T1000 (cell line): Measurements from ENCODE around the gene PLCB1.
"Not testable (repeated sequence)": the region's sequence is repeated elsewhere in the genome, so short reads cannot be mapped to it uniquely, and the experiment has no call there.

Experiments
- DNase-seq: peaks from one replicate; lab custom pipeline; 2025; ENCODE audit warnings: mixed read lengths; lab: John Stamatoyannopoulos, UW

The PLCB1 gene

DNA sequence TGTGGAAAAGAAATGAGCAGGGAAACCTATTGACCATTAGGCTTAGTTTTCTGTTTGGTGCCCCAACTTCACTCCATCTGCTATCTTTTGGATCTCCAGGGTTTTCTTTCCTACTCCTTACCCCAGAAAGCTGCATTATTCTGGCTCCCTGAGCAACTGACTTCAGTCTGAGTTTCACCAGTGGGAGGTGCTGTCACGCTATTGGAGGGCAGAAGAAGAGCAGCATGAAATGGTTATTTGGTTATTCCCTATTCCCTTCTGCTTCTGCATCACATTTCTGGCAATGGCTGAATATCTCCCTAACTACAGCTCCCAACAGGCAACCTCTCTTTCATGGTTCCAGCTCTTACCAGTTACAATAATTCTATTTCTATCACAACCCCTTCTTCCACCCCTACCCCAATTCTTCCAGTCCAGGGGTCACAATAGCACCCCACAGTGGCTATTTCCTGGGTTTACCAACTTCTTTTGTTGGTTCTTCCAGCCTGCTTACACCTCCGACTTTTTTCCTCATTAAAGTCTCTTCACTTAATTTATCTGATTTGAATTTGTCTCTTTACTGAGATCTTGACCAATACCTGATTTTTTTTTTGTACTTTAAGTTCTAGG is 311.5 kb downstream of the PLCB1 start:
- DNase-seq, result no peak

GRCh38 chr20:8447262-8448120 is 315.4 kb downstream of the PLCB1 start:
- no peak for DNase-seq

GRCh38 chr20:8449123-8449522 is 317.1 kb downstream of the PLCB1 start:
- no peak for DNase-seq

GRCh38 chr20:8454137-8454712 is 322.2 kb downstream of the PLCB1 start:
- DNase-seq, result peak; percentile 53

- no peak for DNase-seq
Measured at GRCh38 chr20:8456765-8457164, 324.7 kb downstream of the PLCB1 start.

GRCh38 chr20:8457978-8458377 is 325.9 kb downstream of the PLCB1 start:
- DNase-seq, result no peak

- no peak for DNase-seq
Measured at GRCh38 chr20:8461186-8461585, 329.1 kb downstream of the PLCB1 start.

GRCh38 chr20:8464368-8464767 is 332.3 kb downstream of the PLCB1 start:
- DNase-seq, result no peak

- not testable (repeated sequence) for DNase-seq
Measured at GRCh38 chr20:8466781-8467180, 334.7 kb downstream of the PLCB1 start.

- no peak for DNase-seq
Measured at GRCh38 chr20:8470156-8470555, 338.1 kb downstream of the PLCB1 start.

DNA sequence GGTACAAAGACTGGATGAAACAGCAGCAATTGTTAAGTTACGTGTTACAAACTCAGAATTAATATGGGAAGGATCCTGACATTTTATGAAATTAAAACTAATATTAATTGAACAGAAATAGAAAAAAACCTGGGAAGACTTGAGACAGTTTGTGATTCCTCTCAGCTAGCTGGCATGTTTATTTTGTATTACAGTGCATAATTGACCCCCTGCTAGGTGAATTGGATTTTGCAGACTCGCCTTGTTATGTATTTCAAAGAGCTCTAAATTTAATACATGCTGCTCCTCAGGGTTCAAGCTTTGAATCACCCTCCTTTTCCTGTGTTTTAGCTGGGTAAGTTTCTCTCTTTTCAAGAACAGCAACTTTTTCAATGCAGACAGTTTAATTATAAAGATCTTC is 339.4 kb downstream of the PLCB1 start:
- no peak for DNase-seq

- DNase-seq, result no peak
Measured at GRCh38 chr20:8473459-8473858, 341.4 kb downstream of the PLCB1 start.

DNA sequence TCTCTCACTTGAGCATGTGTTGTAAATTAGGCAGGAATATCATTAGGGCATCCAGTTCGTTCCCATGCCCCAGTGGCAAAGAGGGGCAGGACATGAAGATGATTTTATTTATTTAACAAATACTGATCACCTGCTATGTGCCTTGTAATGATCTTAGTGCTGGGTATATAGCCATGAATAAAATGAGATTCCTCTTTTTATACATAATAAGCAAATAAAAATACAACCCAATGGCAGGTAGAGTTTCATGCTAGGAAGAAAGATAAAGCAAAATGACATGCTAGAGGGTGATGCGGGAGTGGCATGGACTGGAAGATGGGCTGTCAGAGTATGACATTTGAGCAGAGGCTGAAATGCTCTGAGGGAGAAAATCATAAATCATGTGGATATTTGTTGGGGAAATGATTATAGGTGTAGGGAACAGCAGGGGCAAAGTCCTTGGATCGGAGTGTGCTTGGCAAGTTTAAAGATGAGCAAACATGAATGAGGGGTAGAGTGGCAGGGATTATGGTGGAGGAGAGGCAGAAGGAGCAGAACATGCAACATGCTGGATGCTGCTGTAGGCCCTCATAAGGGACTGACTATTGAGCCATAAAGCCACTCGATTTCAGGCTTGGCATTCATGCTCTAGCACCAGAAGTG is 342.1 kb downstream of the PLCB1 start:
- DNase-seq, result no peak

- no peak for DNase-seq
Measured at GRCh38 chr20:8476021-8476420, 344.0 kb downstream of the PLCB1 start.

DNA sequence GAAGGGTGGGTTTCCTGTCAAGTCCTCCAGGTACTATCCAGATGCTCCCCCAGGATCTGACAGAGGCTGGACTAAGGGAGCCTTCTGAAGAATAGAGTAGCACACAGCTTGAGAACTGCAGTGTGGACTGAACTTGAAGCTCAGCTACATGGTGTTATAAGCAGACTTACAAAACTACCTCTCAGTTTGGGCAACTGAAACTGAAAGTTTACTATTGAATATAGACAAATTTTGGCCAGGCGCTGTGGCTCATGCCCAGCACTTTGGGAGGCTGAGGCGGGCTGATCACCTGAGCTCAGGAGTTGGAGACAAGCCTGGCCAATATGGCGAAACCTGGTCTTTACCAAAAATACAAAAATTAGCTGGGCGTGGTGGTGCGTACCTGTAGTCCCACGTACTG is 348.5 kb downstream of the PLCB1 start:
- DNase-seq, result no peak

GRCh38 chr20:8487696-8488095 is 355.6 kb downstream of the PLCB1 start:
- DNase-seq, result no peak

DNA sequence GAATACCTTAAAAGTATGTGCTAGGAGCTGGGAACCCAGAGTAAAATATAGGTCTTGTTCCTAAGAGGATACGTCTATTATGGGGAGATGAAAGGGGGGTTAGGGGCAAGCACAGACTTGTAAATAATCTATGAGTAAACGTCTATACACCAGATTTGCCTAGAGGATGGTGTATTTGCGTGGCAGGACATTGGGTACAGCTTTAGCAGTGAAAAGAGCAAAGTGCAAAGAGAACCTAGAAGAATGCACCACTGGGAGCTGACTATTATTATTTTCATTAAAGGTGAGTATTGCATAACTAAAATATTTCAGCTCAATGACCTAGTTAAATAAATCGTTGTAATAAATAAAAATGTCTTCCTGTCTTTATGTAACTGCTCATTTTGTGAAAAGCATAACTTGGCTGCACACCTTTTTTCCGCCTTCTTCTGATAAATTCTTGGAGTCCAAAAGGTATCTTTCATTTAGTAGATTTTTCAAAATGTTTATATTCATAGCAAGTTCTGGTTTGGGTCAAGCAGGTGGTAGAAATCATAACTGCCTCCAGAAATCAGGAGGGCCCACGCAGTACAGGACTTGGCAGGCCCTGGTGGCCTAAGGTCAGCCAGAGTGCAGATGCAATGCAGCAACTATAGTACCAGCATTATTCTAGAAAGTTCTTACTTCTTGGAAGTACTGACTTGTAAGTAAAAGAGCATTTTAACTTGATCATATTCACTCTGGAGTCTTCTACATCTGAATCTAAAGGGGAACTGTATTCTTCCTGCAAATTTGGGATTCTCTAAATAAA is 357.2 kb downstream of the PLCB1 start:
- DNase-seq, result no peak

- DNase-seq, result no peak
Measured at GRCh38 chr20:8490076-8490830, 358.2 kb downstream of the PLCB1 start.

DNA sequence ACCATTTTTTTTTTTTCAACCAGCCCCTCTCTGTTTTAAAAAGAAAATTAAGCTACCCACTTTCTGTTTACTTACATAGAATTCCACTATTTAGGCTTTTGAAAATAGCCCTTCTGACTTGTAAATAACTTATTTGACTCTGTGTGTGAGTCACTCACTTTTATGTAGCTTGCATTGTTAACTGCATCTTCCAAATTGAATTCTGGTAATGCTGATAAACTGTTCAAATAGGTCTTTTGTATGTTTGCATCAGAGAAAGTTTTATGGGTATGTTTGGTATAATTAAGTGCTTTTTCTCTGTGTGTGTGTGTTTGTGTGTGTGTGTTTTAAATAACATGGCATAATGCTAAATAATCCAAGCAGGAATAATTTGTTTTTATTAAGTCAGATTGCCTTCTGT is 360.1 kb downstream of the PLCB1 start:
- DNase-seq, result no peak

DNA sequence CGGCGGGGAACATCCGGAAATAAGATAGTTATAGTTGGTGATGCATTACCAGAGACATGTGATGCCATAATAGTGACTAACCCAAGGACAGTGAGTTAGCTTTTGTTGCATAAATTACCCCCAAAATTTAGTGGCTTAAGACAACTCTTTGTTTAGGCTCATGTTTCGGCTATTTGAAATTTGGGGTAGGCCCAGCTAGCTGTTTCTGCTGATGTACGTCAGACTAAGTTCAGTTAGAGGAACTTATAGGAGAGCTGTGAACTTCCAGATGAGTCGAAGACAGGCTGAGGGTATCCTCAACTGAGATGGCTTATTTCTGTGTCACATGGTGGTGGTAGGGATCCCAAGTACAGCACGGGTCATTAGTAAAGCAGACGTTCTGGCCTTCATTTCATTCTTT is 366.5 kb downstream of the PLCB1 start:
- no peak for DNase-seq

GRCh38 chr20:8504030-8504429 is 372.0 kb downstream of the PLCB1 start:
- DNase-seq, result no peak
